Ishikawa (cell line): Measurements from ENCODE around the gene SIGLEC6.

Experiments
- NFIC ChIP-seq: IDR thresholded peaks from 2 replicates; pipeline ENCODE4 v1.6.1; 2012
- RAD21 ChIP-seq: IDR thresholded peaks from 2 replicates; pipeline ENCODE4 v1.6.1; 2012; ENCODE audit warnings: low read depth
- TF ChIP-seq, protein P1 (sequence below): IDR thresholded peaks from 2 replicates; pipeline ENCODE4 v1.6.1; 2012
- TF ChIP-seq, protein P2 (sequence below): IDR thresholded peaks from 2 replicates; pipeline ENCODE4 v1.6.1; 2012; ENCODE audit warnings: low read depth, mild to moderate bottlenecking

DNA sequence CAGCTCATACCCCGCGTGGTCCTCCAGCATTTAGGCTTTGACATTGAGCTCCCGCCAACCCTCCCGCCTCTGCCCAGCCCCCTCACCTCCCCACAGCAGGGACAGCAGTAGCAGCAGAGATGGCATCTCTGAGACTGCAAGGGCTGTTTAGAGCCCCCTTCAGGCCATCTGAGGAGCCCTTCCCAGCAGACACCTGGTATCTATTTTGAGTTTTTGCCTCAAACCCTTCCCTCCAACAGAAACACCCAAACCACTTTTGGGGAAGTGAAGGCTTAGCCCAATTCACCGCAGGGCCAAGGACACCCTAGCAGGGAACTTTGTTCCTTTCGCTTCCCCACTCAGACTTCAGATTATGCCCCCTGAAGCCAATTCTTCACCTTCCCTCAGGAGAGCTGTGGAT is 33.3 kb upstream of the SIGLEC6 start:
- TF ChIP-seq, protein P1, sequence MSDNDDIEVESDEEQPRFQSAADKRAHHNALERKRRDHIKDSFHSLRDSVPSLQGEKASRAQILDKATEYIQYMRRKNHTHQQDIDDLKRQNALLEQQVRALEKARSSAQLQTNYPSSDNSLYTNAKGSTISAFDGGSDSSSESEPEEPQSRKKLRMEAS: no peak
- TF ChIP-seq, protein P2, sequence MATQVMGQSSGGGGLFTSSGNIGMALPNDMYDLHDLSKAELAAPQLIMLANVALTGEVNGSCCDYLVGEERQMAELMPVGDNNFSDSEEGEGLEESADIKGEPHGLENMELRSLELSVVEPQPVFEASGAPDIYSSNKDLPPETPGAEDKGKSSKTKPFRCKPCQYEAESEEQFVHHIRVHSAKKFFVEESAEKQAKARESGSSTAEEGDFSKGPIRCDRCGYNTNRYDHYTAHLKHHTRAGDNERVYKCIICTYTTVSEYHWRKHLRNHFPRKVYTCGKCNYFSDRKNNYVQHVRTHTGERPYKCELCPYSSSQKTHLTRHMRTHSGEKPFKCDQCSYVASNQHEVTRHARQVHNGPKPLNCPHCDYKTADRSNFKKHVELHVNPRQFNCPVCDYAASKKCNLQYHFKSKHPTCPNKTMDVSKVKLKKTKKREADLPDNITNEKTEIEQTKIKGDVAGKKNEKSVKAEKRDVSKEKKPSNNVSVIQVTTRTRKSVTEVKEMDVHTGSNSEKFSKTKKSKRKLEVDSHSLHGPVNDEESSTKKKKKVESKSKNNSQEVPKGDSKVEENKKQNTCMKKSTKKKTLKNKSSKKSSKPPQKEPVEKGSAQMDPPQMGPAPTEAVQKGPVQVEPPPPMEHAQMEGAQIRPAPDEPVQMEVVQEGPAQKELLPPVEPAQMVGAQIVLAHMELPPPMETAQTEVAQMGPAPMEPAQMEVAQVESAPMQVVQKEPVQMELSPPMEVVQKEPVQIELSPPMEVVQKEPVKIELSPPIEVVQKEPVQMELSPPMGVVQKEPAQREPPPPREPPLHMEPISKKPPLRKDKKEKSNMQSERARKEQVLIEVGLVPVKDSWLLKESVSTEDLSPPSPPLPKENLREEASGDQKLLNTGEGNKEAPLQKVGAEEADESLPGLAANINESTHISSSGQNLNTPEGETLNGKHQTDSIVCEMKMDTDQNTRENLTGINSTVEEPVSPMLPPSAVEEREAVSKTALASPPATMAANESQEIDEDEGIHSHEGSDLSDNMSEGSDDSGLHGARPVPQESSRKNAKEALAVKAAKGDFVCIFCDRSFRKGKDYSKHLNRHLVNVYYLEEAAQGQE: no peak
- TF ChIP-seq RAD21 (no peak), NFIC (no peak)
